ENCODE results near the gene PRDM4. TPM values are rescaled to one million over a fixed set of nuclear protein-coding genes. Genes with fewer than 3 reads are reported as not detected.

Gene PRDM4
- total RNA-seq, 5 donors from 2014 or later (not counting 1 experiment from before 2014, with no cell fraction given): 30.2 to 42.4 (median 40.0) TPM

DNA sequence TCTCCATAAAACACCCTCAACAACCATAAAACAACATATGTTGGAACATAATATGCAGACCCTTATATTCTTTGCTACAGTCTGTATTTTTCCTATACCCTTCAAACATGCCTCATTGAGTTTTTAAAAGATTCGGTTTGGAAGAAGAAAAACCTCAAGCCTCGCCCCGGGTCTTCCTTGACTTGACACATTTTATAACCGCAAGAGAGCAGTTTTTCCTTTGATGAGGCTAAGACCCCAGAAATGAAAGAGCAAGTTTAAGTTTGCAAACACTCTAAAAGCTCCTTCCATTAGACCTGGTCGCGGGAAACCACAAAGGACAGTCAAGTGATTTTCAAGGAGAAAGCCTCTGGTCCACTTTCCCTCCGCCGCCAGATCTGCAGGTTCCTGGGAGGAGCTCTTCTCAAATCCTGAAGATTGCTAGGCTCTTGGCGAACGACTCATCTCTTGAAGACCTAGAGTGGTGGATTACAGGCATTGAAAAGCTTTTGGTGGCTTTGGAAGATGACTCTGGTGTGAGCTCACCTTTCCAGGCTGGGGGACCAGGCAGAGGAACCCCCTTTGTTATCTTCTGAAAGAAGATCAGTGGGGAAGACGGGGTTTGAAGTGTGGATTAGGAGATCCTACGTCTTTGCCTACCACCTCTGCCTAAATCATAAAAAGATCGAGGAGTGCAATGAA lies 13.6 kb upstream of the PRDM4 start, which contains the start of gene ASCL4:
Gene ASCL4 (plus strand): TSS at position 356 of the 681 bp plus-strand sequence. CDS start 515 bp downstream, outside the sequence.
- H3K27me3 Mint-ChIP-seq: peaks cover 57 to 67% of the 10 kb centered on the region in 2 donors
- peaks cover 14 to 23% (median 18%) of the 10 kb centered on the region in 3 donors for H3K4me1 Mint-ChIP-seq
- WGBS (ENCODE audit: insufficient coverage): 40% methylated on average over 1 of the region's 13 CpGs
- peaks cover 5 to 10% of the 10 kb centered on the region in 2 experiments for H3K4me1 ChIP-seq (ENCODE audit: control insufficient read depth in 1 of 2, extremely low read depth in 1 of 2, insufficient read depth in 2 of 2, low read length in 2 of 2)
- H3K4me3 Mint-ChIP-seq: peak within 1 kb of the TSS; percentile 25 to 59 (median 39)
- ATAC-seq (replicated peaks in 1 of 4) (no peak), DNase-seq (no peak)
- no peaks in the 10 kb centered on the region for H3K36me3 ChIP-seq (ENCODE audit: control insufficient read depth in 2 of 2, extremely low read depth in 1 of 2, insufficient read depth in 1 of 2, low read length in 1 of 2)
- no peaks in the 10 kb centered on the region for H3K9me3 Mint-ChIP-seq
- no peak within 1 kb of the TSS for H3K27ac ChIP-seq (ENCODE audit: low read length)
- H3K36me3 Mint-ChIP-seq: peaks cover 3% of the 10 kb centered on the region
- peak within 1 kb of the TSS in 1 of 2 donors; percentile 15 for H3K27ac Mint-ChIP-seq
- ChIA-PET CTCF (interaction anchor here in 1 of 2 donors (0.5 kb wide), 1 partner anchor 147 kb away, joined by 3 read pairs; no protein-coding TSS in a partner anchor), POLR2A (no interaction called here)
- no peaks in the 10 kb centered on the region for H3K9me3 ChIP-seq
- peak within 1 kb of the TSS in 1 of 2 donors; percentile 32 for H3K4me3 ChIP-seq (ENCODE audit: control insufficient read depth in 1 of 2, extremely low read depth in 1 of 2, low read length in 1 of 2)
- peaks cover 18 to 32% of the 10 kb centered on the region in 2 experiments for H3K27me3 ChIP-seq (replicated peaks in 1 of 2; ENCODE audit: control insufficient read depth in 2 of 2, extremely low read depth in 1 of 2, insufficient read depth in 2 of 2, low read length in 1 of 2)

DNA sequence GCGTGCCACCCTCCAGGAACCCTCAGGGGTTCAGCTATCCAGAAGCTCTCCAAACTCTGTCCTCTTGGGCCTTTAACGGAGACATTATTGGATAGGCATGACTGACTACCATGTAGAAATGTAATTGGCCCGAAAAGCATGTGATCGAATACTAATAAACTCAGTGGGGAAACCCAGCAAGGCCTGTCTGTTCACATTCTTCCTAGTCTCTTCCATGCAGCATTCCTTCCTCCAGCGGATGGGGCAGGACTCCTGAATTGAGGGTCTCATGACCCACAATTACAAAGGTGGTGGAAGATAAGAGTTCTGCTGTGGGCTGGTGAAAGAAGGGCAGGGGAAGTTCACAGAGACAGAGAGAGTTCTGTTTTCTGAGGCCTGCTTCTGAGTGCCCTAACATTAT lies 6.5 kb upstream of the PRDM4 start:
- H3K27ac ChIP-seq (ENCODE audit: low read length): no peak overlapping the region
- no peak overlapping the region for H3K27ac Mint-ChIP-seq
- H3K4me1 ChIP-seq (ENCODE audit: control insufficient read depth in 1 of 2, extremely low read depth in 1 of 2, insufficient read depth in 2 of 2, low read length in 2 of 2): no peaks in the 10 kb centered on the region
- no peaks in the 10 kb centered on the region for H3K9me3 Mint-ChIP-seq
- no peaks in the 10 kb centered on the region for H3K36me3 ChIP-seq (ENCODE audit: control insufficient read depth in 2 of 2, extremely low read depth in 1 of 2, insufficient read depth in 1 of 2, low read length in 1 of 2)
- H3K27me3 Mint-ChIP-seq: peaks cover 6 to 11% of the 10 kb centered on the region in 2 donors
- DNase-seq (no peak), ATAC-seq (replicated peaks in 1 of 4) (no peak)
- H3K4me1 Mint-ChIP-seq: no peaks in the 10 kb centered on the region
- H3K4me3 Mint-ChIP-seq: no peak overlapping the region
- ChIA-PET POLR2A (no interaction called here), CTCF (interaction anchor here in 1 of 2 donors (0.7 kb wide), 1 partner anchor 1118 kb away, joined by 3 read pairs; no protein-coding TSS in a partner anchor)
- H3K27me3 ChIP-seq (replicated peaks in 1 of 2; ENCODE audit: control insufficient read depth in 2 of 2, extremely low read depth in 1 of 2, insufficient read depth in 2 of 2, low read length in 1 of 2): peaks cover 0 to 5% of the 10 kb centered on the region in 2 experiments
- H3K4me3 ChIP-seq (ENCODE audit: control insufficient read depth in 1 of 2, extremely low read depth in 1 of 2, low read length in 1 of 2): no peak overlapping the region
- H3K36me3 Mint-ChIP-seq: no peaks in the 10 kb centered on the region
- 86% methylated on average over 2 of the region's 5 CpGs for WGBS (ENCODE audit: insufficient coverage)
- H3K9me3 ChIP-seq: no peaks in the 10 kb centered on the region

DNA sequence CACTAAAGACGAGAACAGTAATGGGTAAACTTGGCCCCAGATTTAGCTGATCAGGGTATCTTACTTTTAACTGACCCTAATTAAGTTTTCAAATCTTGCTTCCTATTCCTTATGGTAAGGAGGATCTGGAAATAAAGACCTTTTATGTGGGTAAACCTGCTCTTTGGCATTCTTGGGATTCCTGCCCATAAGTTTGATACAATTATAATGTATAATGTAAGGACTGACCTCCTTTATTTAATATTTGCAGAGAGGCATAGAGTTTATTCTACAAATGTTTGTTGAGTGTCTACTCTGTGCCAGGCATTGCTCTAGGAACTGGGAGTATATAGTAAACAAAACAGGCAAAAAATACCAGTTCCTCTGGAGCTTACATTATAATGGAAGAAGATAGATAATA lies 4.4 kb upstream of the PRDM4 start:
- CTCF ChIA-PET: interaction anchor here (0.6 to 0.7 kb wide), 2 partner anchors 92 to 928 kb away, joined by 3 read pairs; no protein-coding TSS in a partner anchor
- Mint-ChIP-seq H3K36me3 (no peaks in the 10 kb centered on the region), H3K9me3 (no peaks in the 10 kb centered on the region), H3K4me3 (no peak overlapping the region), H3K27ac (no peak overlapping the region), H3K27me3 (peaks cover 0 to 2% of the 10 kb centered on the region in 2 donors), H3K4me1 (peaks cover 8 to 9% (median 8%) of the 10 kb centered on the region in 3 donors)
- Histone ChIP-seq H3K4me3 (ENCODE audit: control insufficient read depth in 1 of 2, extremely low read depth in 1 of 2, low read length in 1 of 2) (no peak overlapping the region), H3K36me3 (ENCODE audit: control insufficient read depth in 2 of 2, extremely low read depth in 1 of 2, insufficient read depth in 1 of 2, low read length in 1 of 2) (no peaks in the 10 kb centered on the region), H3K27me3 (replicated peaks in 1 of 2; ENCODE audit: control insufficient read depth in 2 of 2, extremely low read depth in 1 of 2, insufficient read depth in 2 of 2, low read length in 1 of 2) (no peaks in the 10 kb centered on the region), H3K27ac (ENCODE audit: low read length) (no peak overlapping the region), H3K4me1 (ENCODE audit: control insufficient read depth in 1 of 2, extremely low read depth in 1 of 2, insufficient read depth in 2 of 2, low read length in 2 of 2) (peaks cover 3 to 10% of the 10 kb centered on the region in 2 experiments), H3K9me3 (no peaks in the 10 kb centered on the region)
- POLR2A ChIA-PET: no interaction called here
- DNase-seq: no peak
- no peak for ATAC-seq (replicated peaks in 1 of 4)
- WGBS (ENCODE audit: insufficient coverage): no CpG with 5 or more reads among the region's 1 CpG

DNA sequence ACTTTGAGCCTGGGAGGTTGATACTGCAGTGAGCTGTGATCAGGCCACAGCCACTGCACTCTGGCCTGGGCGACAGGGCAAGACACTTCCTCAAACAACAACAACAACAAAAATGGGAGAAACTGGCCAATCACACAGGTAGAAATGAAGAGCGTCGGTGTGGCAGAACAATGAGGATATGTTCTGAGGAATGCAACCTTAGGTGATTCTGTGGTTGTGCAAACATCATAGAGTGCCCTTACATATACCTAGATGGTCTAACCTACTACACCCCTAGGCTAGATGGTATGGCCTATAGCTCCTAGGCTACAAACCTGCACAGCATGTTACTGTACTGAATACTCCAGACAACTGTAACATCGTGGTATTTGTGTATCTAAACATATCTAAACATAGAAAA lies 3.7 kb upstream of the PRDM4 start:
- no peak for ATAC-seq (replicated peaks in 1 of 4)
- no peaks in the 10 kb centered on the region for H3K27me3 Mint-ChIP-seq
- ChIA-PET CTCF (no interaction called here), POLR2A (no interaction called here)
- peaks cover 15 to 16% (median 15%) of the 10 kb centered on the region in 3 donors for H3K4me1 Mint-ChIP-seq
- no peak overlapping the region for H3K27ac Mint-ChIP-seq
- H3K27me3 ChIP-seq (replicated peaks in 1 of 2; ENCODE audit: control insufficient read depth in 2 of 2, extremely low read depth in 1 of 2, insufficient read depth in 2 of 2, low read length in 1 of 2): no peaks in the 10 kb centered on the region
- no peak overlapping the region for H3K4me3 Mint-ChIP-seq
- DNase-seq: no peak
- no peaks in the 10 kb centered on the region for H3K36me3 Mint-ChIP-seq
- no peak overlapping the region for H3K27ac ChIP-seq (ENCODE audit: low read length)
- H3K4me1 ChIP-seq (ENCODE audit: control insufficient read depth in 1 of 2, extremely low read depth in 1 of 2, insufficient read depth in 2 of 2, low read length in 2 of 2): peaks cover 10 to 15% of the 10 kb centered on the region in 2 experiments
- H3K36me3 ChIP-seq (ENCODE audit: control insufficient read depth in 2 of 2, extremely low read depth in 1 of 2, insufficient read depth in 1 of 2, low read length in 1 of 2): no peaks in the 10 kb centered on the region
- no CpG with 5 or more reads among the region's 4 CpGs for WGBS (ENCODE audit: insufficient coverage)
- no peaks in the 10 kb centered on the region for H3K9me3 Mint-ChIP-seq
- no peaks in the 10 kb centered on the region for H3K9me3 ChIP-seq
- no peak overlapping the region for H3K4me3 ChIP-seq (ENCODE audit: control insufficient read depth in 1 of 2, extremely low read depth in 1 of 2, low read length in 1 of 2)

DNA sequence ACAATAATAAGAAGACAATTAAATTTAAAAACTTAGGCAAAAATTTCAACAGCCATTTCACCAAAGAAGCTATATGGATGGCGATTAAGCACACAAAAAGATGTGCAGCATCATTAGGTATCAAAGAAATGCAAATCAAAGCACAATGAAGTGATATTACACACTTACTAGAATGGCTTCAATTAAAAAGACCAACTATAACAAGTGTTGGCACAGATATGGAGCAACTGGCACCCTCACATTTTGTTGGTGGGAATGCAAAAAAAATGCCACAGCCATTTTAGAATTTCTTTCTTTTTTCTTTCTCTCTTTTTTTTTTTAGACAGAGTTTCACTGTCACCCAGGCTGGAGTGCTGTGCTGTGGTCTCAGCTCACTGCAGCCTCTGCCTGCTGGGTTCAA lies 1.9 kb upstream of the PRDM4 start:
- Mint-ChIP-seq H3K9me3 (no peaks in the 10 kb centered on the region), H3K36me3 (no peaks in the 10 kb centered on the region), H3K27me3 (no peaks in the 10 kb centered on the region), H3K27ac (no peak overlapping the region), H3K4me3 (no peak overlapping the region), H3K4me1 (peaks cover 29 to 32% (median 31%) of the 10 kb centered on the region in 3 donors)
- Histone ChIP-seq H3K27me3 (replicated peaks in 1 of 2; ENCODE audit: control insufficient read depth in 2 of 2, extremely low read depth in 1 of 2, insufficient read depth in 2 of 2, low read length in 1 of 2) (no peaks in the 10 kb centered on the region), H3K4me3 (ENCODE audit: control insufficient read depth in 1 of 2, extremely low read depth in 1 of 2, low read length in 1 of 2) (no peak overlapping the region), H3K27ac (ENCODE audit: low read length) (no peak overlapping the region), H3K4me1 (ENCODE audit: control insufficient read depth in 1 of 2, extremely low read depth in 1 of 2, insufficient read depth in 2 of 2, low read length in 2 of 2) (peaks cover 17 to 23% of the 10 kb centered on the region in 2 experiments), H3K36me3 (ENCODE audit: control insufficient read depth in 2 of 2, extremely low read depth in 1 of 2, insufficient read depth in 1 of 2, low read length in 1 of 2) (peaks cover 0 to 3% of the 10 kb centered on the region in 2 donors), H3K9me3 (no peaks in the 10 kb centered on the region)
- ATAC-seq (replicated peaks in 1 of 4): no peak
- ChIA-PET POLR2A (no interaction called here), CTCF (interaction anchor here (0.8 to 1.1 kb wide), 2 partner anchors 83 to 87 kb away, joined by 3 to 11 read pairs; no protein-coding TSS in a partner anchor)
- 100% methylated on average over 1 of the region's 1 CpG for WGBS (ENCODE audit: insufficient coverage)
- no peak for DNase-seq

DNA sequence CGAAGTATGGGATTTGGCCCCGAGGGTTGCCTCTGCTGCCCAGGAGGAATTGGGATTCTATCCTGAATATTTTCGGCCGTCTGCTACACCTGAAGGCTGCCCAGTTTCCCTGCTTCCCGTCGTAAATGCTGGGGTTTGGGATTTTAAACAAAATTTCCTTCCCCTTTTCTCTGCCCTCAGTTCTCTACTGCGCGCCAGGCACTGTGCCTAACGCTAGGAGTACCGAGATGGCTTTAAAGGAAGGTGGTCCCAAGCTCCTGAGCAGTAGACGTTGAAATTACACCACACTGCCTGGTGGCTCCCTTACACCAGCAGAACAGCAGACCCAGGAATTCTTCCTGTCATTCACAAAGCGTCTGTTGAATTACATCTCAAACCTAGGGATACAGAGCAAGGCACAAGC lies 566 bp upstream of the PRDM4 start:
- H3K9me3 Mint-ChIP-seq: no peaks in the 10 kb centered on the region
- peaks cover 6% of the 10 kb centered on the region for H3K36me3 Mint-ChIP-seq
- POLR2A ChIA-PET: no interaction called here
- Histone ChIP-seq H3K27me3 (replicated peaks in 1 of 2; ENCODE audit: control insufficient read depth in 2 of 2, extremely low read depth in 1 of 2, insufficient read depth in 2 of 2, low read length in 1 of 2) (no peaks in the 10 kb centered on the region), H3K36me3 (ENCODE audit: control insufficient read depth in 2 of 2, extremely low read depth in 1 of 2, insufficient read depth in 1 of 2, low read length in 1 of 2) (peaks cover 0 to 6% of the 10 kb centered on the region in 2 donors), H3K9me3 (no peaks in the 10 kb centered on the region), H3K4me3 (ENCODE audit: control insufficient read depth in 1 of 2, extremely low read depth in 1 of 2, low read length in 1 of 2) (peak overlapping the region; percentile 83 to 88), H3K27ac (ENCODE audit: low read length) (peak overlapping the region; percentile 85), H3K4me1 (ENCODE audit: control insufficient read depth in 1 of 2, extremely low read depth in 1 of 2, insufficient read depth in 2 of 2, low read length in 2 of 2) (peaks cover 17 to 23% of the 10 kb centered on the region in 2 experiments)
- H3K27ac Mint-ChIP-seq: peak overlapping the region; percentile 84 to 86
- peak in 1 of 4 experiments; percentile 10 for ATAC-seq (replicated peaks in 1 of 4)
- peaks cover 32 to 37% (median 36%) of the 10 kb centered on the region in 3 donors for H3K4me1 Mint-ChIP-seq
- CTCF ChIA-PET: no interaction called here
- 0% methylated on average over 1 of the region's 12 CpGs for WGBS (ENCODE audit: insufficient coverage)
- H3K4me3 Mint-ChIP-seq: peak overlapping the region; percentile 80 to 88 (median 86)
- no peaks in the 10 kb centered on the region for H3K27me3 Mint-ChIP-seq
- peak in 5 of 35 experiments; percentile 7 to 39 (median 12) for DNase-seq

Measured in T-cell (primary cell).